Measurements from ENCODE around the gene ARFIP2. TPM values are rescaled to one million over a fixed set of nuclear protein-coding genes. Genes with fewer than 3 reads are reported as not detected.

Gene ARFIP2
- total RNA-seq, 1 experiment from 2014 or later = 66.8 TPM

Other genes with a start within 250 kb of the ARFIP2 start
- 13.5 and 16.8 TPM in 2 replicates for gene FHIP1B, start 246.7 kb downstream of the ARFIP2 start, total RNA-seq (2014; rRNA removed; shearing (Covaris generic))
- gene CNGA4, start 242.2 kb downstream of the ARFIP2 start, total RNA-seq (2014; rRNA removed; shearing (Covaris generic)) = not detected in 2 replicates
- not detected in 2 replicates for gene CCKBR, start 221.5 kb downstream of the ARFIP2 start, total RNA-seq (2014; rRNA removed; shearing (Covaris generic))
- 6.7 and 8.5 TPM in 2 replicates for gene CAVIN3, start 160.8 kb downstream of the ARFIP2 start, total RNA-seq (2014; rRNA removed; shearing (Covaris generic))
- 39.4 and 40.0 TPM in 2 replicates for gene SMPD1, start 90.9 kb downstream of the ARFIP2 start, total RNA-seq (2014; rRNA removed; shearing (Covaris generic))
- 38.0 and 46.2 TPM in 2 replicates for gene APBB1, start 62.2 kb downstream of the ARFIP2 start, total RNA-seq (2014; rRNA removed; shearing (Covaris generic))
- 0.35 TPM in 1 of 2 replicates, not detected in the other for gene HPX, start 40.3 kb downstream of the ARFIP2 start, total RNA-seq (2014; rRNA removed; shearing (Covaris generic))
- 11.7 and 12.8 TPM in 2 replicates for gene TRIM3, start 7.4 kb downstream of the ARFIP2 start, total RNA-seq (2014; rRNA removed; shearing (Covaris generic))
- gene TIMM10B, start 170 bp upstream of the ARFIP2 start, total RNA-seq (2014; rRNA removed; shearing (Covaris generic)) = 61.3 and 68.5 TPM in 2 replicates
- gene DNHD1, start 15.9 kb upstream of the ARFIP2 start, total RNA-seq (2014; rRNA removed; shearing (Covaris generic)) = 1.5 and 2.8 TPM in 2 replicates
- 32.5 and 35.5 TPM in 2 replicates for gene RRP8, start 122.3 kb upstream of the ARFIP2 start, total RNA-seq (2014; rRNA removed; shearing (Covaris generic))
- gene ILK, start 122.4 kb upstream of the ARFIP2 start, total RNA-seq (2014; rRNA removed; shearing (Covaris generic)) = 106 and 111 TPM in 2 replicates
- gene TAF10, start 130.9 kb upstream of the ARFIP2 start, total RNA-seq (2014; rRNA removed; shearing (Covaris generic)) = 122 and 129 TPM in 2 replicates
- gene TPP1, start 138.1 kb upstream of the ARFIP2 start, total RNA-seq (2014; rRNA removed; shearing (Covaris generic)) = 84.3 and 91.7 TPM in 2 replicates
- gene DCHS1, start 174.5 kb upstream of the ARFIP2 start, total RNA-seq (2014; rRNA removed; shearing (Covaris generic)) = 0.11 and 0.19 TPM in 2 replicates
- gene MRPL17, start 202.0 kb upstream of the ARFIP2 start, total RNA-seq (2014; rRNA removed; shearing (Covaris generic)) = 58.3 and 62.6 TPM in 2 replicates

All from SK-MEL-5 (cell line).